ENCODE results near the gene PPDPF. TPM values are rescaled to one million over a fixed set of nuclear protein-coding genes. Genes with fewer than 3 reads are reported as not detected.

The PPDPF gene
- total RNA-seq, 1 experiment from 2014 or later, result 149 TPM

GRCh38 chr20:63568170-63568981 is 47.8 kb downstream of the PPDPF start:
- H3K4me1 Mint-ChIP-seq, result no peaks in the 10 kb centered on the region
- no peak overlapping the region for H2BK20ac ChIP-seq (ENCODE audit: low read depth, low read length, poor library complexity, severe bottlenecking)
- no peak for TF ChIP-seq CTCF (conservative IDR thresholded peaks at IDR 0.05)

More at GRCh38 chr20:63568170-63568981, 47.8 kb downstream of the PPDPF start:
- Histone ChIP-seq H3K23me2 (ENCODE audit: insufficient read length, low read depth, low read length, poor library complexity, severe bottlenecking) (no peaks in the 10 kb centered on the region), H4K91ac (ENCODE audit: insufficient read length, low read depth, low read length) (no peak overlapping the region), H3K27ac (ENCODE audit: insufficient read length, low read depth, low read length) (no peak overlapping the region), H3K4me1 (ENCODE audit: insufficient read depth, low read length) (no peaks in the 10 kb centered on the region), H2BK5ac (ENCODE audit: insufficient read length, low read length) (no peak overlapping the region), H3K56ac (ENCODE audit: insufficient read length, low read depth, low read length) (no peak overlapping the region), H3K14ac (ENCODE audit: insufficient read depth, low read length) (no peak overlapping the region), H4K20me1 (ENCODE audit: control insufficient read depth, insufficient read depth, insufficient read length) (no peaks in the 10 kb centered on the region), H3K27me3 (ENCODE audit: insufficient read depth, low read length) (no peaks in the 10 kb centered on the region), H2BK120ac (ENCODE audit: low read depth, low read length, poor library complexity, severe bottlenecking) (no peak overlapping the region), H2BK12ac (ENCODE audit: insufficient read length, low read depth, low read length) (no peak overlapping the region), H3T11ph (ENCODE audit: low read length) (no peak overlapping the region), H3K23ac (ENCODE audit: insufficient read length, low read depth, low read length) (no peak overlapping the region), H3K4me2 (ENCODE audit: insufficient read depth, insufficient read length, low read length) (no peak overlapping the region), H4K8ac (replicated peaks; ENCODE audit: insufficient read length, low read depth, low read length) (no peak overlapping the region), H3K9ac (ENCODE audit: extremely low read depth, insufficient read length, low read length) (no peak overlapping the region), H3K4ac (ENCODE audit: low read depth, low read length) (no peak overlapping the region), H2BK15ac (ENCODE audit: low read depth, low read length) (no peak overlapping the region), H3K79me2 (ENCODE audit: insufficient read depth, low read length) (no peaks in the 10 kb centered on the region), H3K79me1 (ENCODE audit: insufficient read depth, low read depth, low read length, poor library complexity, severe bottlenecking) (no peaks in the 10 kb centered on the region), H2AK5ac (ENCODE audit: insufficient read length, low read length) (no peak overlapping the region), H3K9me3 (ENCODE audit: control insufficient read depth, low read depth, low read length) (no peaks in the 10 kb centered on the region), H4K5ac (ENCODE audit: insufficient read length, low read depth, low read length) (no peak overlapping the region), H2AFZ (ENCODE audit: low read length) (no peak overlapping the region), H3K18ac (ENCODE audit: insufficient read length, low read depth, low read length) (no peak overlapping the region)
- no peak for DNase-seq
- Mint-ChIP-seq H3K36me3 (ENCODE audit: insufficient read depth in 1 of 3, low read depth in 3 of 3) (no peaks in the 10 kb centered on the region), H3K27ac (no peak overlapping the region), H3K4me3 (no peak overlapping the region), H3K9me3 (no peaks in the 10 kb centered on the region), H3K27me3 (ENCODE audit: low read depth) (no peaks in the 10 kb centered on the region)
- WGBS (ENCODE audit: extremely low coverage, insufficient read length, low lambda C conversion rate), result no CpG with 5 or more reads among the region's 43 CpGs
